HEK293 (cell line): ENCODE data around the gene DOCK7.

Experiments
- IKZF3 ChIP-seq: fragments of 450-650 bp; IDR thresholded peaks from 2 replicates; pipeline ENCODE4 v1.5.0; 2018; ENCODE audit warnings: missing biosample characterization, mild to moderate bottlenecking, missing genetic modification characterization, moderate library complexity
- MEIS1 ChIP-seq: sonication (generic); formaldehyde crosslinking; IDR thresholded peaks from 2 replicates; pipeline ENCODE4 v1.8.1; 2022; ENCODE audit warnings: missing genetic modification reagents, mild to moderate bottlenecking, borderline replicate concordance
- PATZ1 ChIP-seq: fragments of 450-650 bp; formaldehyde crosslinking; IDR thresholded peaks from 2 replicates; pipeline ENCODE4 v1.5.1; 2016; ENCODE audit warnings: missing biosample characterization, missing genetic modification characterization
- PRDM6 ChIP-seq: fragments of 450-650 bp; formaldehyde crosslinking; IDR thresholded peaks from 2 replicates; pipeline ENCODE4 v1.5.1; 2017; ENCODE audit warnings: missing biosample characterization, missing genetic modification characterization
- SP2 ChIP-seq: fragments of 450-650 bp; formaldehyde crosslinking; IDR thresholded peaks from 2 replicates; pipeline ENCODE4 v1.5.1; 2016; ENCODE audit warnings: missing biosample characterization, missing genetic modification characterization
- ZBTB17 ChIP-seq: fragments of 450-650 bp; formaldehyde crosslinking; IDR thresholded peaks from 2 replicates; pipeline ENCODE4 v1.5.1; 2016; ENCODE audit warnings: missing biosample characterization, missing genetic modification characterization
- ZBTB44 ChIP-seq: fragments of 450-650 bp; IDR thresholded peaks from 2 replicates; pipeline ENCODE4 v1.5.1; 2018; ENCODE audit warnings: missing biosample characterization, mild to moderate bottlenecking, missing genetic modification characterization
- ZBTB48 ChIP-seq: fragments of 450-650 bp; formaldehyde crosslinking; IDR thresholded peaks from 2 replicates; pipeline ENCODE4 v1.5.1; 2016; ENCODE audit warnings: missing biosample characterization, missing genetic modification characterization
- ZNF140 ChIP-seq: fragments of 450-650 bp; formaldehyde crosslinking; IDR thresholded peaks from 2 replicates; pipeline ENCODE4 v1.5.1; 2016; ENCODE audit warnings: missing biosample characterization, missing genetic modification characterization
- ZNF202 ChIP-seq: fragments of 450-650 bp; formaldehyde crosslinking; IDR thresholded peaks from 2 replicates; pipeline ENCODE4 v1.5.1; 2016; ENCODE audit warnings: missing biosample characterization, missing genetic modification characterization, borderline replicate concordance
- ZNF211 ChIP-seq: fragments of 450-650 bp; formaldehyde crosslinking; IDR thresholded peaks from 2 replicates; pipeline ENCODE4 v1.5.1; 2016; ENCODE audit warnings: low read depth, missing biosample characterization, missing genetic modification characterization
- ZNF324 ChIP-seq: fragments of 450-650 bp; formaldehyde crosslinking; IDR thresholded peaks from 2 replicates; pipeline ENCODE4 v1.5.1; 2016; ENCODE audit warnings: missing biosample characterization, missing genetic modification characterization
- ZNF341 ChIP-seq: fragments of 450-650 bp; formaldehyde crosslinking; IDR thresholded peaks from 2 replicates; pipeline ENCODE4; 2016; ENCODE audit warnings: low read depth, missing biosample characterization, missing genetic modification characterization
- ZNF366 ChIP-seq: fragments of 450-650 bp; formaldehyde crosslinking; conservative IDR thresholded peaks from 2 replicates; pipeline ENCODE4 v1.5.1; 2016; ENCODE audit warnings: missing biosample characterization, missing genetic modification characterization
- ZNF398 ChIP-seq: fragments of 450-650 bp; formaldehyde crosslinking; IDR thresholded peaks from 2 replicates; pipeline ENCODE4 v1.5.1; 2017; ENCODE audit warnings: missing biosample characterization, missing genetic modification characterization
- ZNF488 ChIP-seq: fragments of 450-650 bp; formaldehyde crosslinking; IDR thresholded peaks from 2 replicates; pipeline ENCODE4 v1.5.1; 2016; ENCODE audit warnings: missing biosample characterization, missing genetic modification characterization
- ZNF530 ChIP-seq: fragments of 450-650 bp; formaldehyde crosslinking; IDR thresholded peaks from 2 replicates; pipeline ENCODE4 v1.5.1; 2016; ENCODE audit warnings: low read depth, missing biosample characterization, missing genetic modification characterization
- ZNF610 ChIP-seq: fragments of 450-650 bp; formaldehyde crosslinking; IDR thresholded peaks from 2 replicates; pipeline ENCODE4 v1.5.1; 2016; ENCODE audit warnings: missing biosample characterization, missing genetic modification characterization, borderline replicate concordance
- ZNF777 ChIP-seq: fragments of 450-650 bp; formaldehyde crosslinking; IDR thresholded peaks from 2 replicates; pipeline ENCODE4 v1.5.1; 2017; ENCODE audit warnings: missing biosample characterization, missing genetic modification characterization, borderline replicate concordance
- ZNF791 ChIP-seq: fragments of 450-650 bp; formaldehyde crosslinking; IDR thresholded peaks from 2 replicates; pipeline ENCODE4 v1.5.1; 2016; ENCODE audit warnings: missing biosample characterization, missing genetic modification characterization
- ZXDB ChIP-seq: fragments of 450-650 bp; formaldehyde crosslinking; IDR thresholded peaks from 2 replicates; pipeline ENCODE4 v1.5.1; 2016; ENCODE audit warnings: missing biosample characterization, missing genetic modification characterization
- TF ChIP-seq, protein P1 (sequence below): fragments of 450-650 bp; formaldehyde crosslinking; IDR thresholded peaks from 2 replicates; pipeline ENCODE4 v1.5.1; 2016; ENCODE audit warnings: missing biosample characterization, missing genetic modification characterization

The DOCK7 gene

GRCh38 chr1:62436466-62437272 lies 251.5 kb downstream of the DOCK7 start, which contains the start of gene USP1 (continued):
- TF ChIP-seq ZNF398 (peak; percentile 10; the same call in 1 of the 2 replicates), IKZF3 (tag by site-specific recombination) (peak; percentile 79), PATZ1 (tag by site-specific recombination) (peak; percentile 57; the same call in 1 of the 2 replicates), PRDM6 (tag by site-specific recombination) (0 out of 2 replicates have a peak, but pooled peaks have one; percentile 18), ZNF530 (tag by site-specific recombination) (no peak), MEIS1 (CRISPR knock-in tag) (no peak), ZNF324 (tag by site-specific recombination) (peak; percentile 92; the same call in 1 of the 2 replicates), ZNF341 (peak; percentile 99), ZNF777 (tag by site-specific recombination) (peak; percentile 48; the same call in 1 of the 2 replicates), ZBTB44 (tag by site-specific recombination) (peak; percentile 16; the same call in 1 of the 2 replicates), ZNF791 (tag by site-specific recombination) (no peak), ZNF211 (tag by site-specific recombination) (no peak), ZNF202 (tag by site-specific recombination) (no peak), ZNF610 (tag by site-specific recombination) (peak; percentile 60; the same call in 1 of the 2 replicates), ZBTB48 (tag by site-specific recombination) (no peak), ZNF140 (tag by site-specific recombination) (no peak), ZNF488 (no peak), SP2 (peak; percentile 97), ZBTB17 (tag by site-specific recombination) (peak; percentile 68), ZXDB (peak; percentile 75), ZNF366 (tag by site-specific recombination) (peak; percentile 83)
- TF ChIP-seq, protein P1, sequence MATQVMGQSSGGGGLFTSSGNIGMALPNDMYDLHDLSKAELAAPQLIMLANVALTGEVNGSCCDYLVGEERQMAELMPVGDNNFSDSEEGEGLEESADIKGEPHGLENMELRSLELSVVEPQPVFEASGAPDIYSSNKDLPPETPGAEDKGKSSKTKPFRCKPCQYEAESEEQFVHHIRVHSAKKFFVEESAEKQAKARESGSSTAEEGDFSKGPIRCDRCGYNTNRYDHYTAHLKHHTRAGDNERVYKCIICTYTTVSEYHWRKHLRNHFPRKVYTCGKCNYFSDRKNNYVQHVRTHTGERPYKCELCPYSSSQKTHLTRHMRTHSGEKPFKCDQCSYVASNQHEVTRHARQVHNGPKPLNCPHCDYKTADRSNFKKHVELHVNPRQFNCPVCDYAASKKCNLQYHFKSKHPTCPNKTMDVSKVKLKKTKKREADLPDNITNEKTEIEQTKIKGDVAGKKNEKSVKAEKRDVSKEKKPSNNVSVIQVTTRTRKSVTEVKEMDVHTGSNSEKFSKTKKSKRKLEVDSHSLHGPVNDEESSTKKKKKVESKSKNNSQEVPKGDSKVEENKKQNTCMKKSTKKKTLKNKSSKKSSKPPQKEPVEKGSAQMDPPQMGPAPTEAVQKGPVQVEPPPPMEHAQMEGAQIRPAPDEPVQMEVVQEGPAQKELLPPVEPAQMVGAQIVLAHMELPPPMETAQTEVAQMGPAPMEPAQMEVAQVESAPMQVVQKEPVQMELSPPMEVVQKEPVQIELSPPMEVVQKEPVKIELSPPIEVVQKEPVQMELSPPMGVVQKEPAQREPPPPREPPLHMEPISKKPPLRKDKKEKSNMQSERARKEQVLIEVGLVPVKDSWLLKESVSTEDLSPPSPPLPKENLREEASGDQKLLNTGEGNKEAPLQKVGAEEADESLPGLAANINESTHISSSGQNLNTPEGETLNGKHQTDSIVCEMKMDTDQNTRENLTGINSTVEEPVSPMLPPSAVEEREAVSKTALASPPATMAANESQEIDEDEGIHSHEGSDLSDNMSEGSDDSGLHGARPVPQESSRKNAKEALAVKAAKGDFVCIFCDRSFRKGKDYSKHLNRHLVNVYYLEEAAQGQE (tag by site-specific recombination): peak; percentile 22; the same call in 1 of the 2 replicates
